ENCODE measurements around the gene HNRNPF. TPM values are rescaled to one million over a fixed set of nuclear protein-coding genes. Genes with fewer than 3 reads are reported as not detected.

The HNRNPF gene
- polyA plus RNA-seq, 2 of the 4 experiments (the other 2 are of a cell fraction) = 228 to 271 TPM

GRCh38 chr10:43436291-43437140 is 27.5 kb upstream of the HNRNPF start, which contains the start of gene ZNF487 (continued):
- no peak; the same call in 1 of the 2 replicates for TF ChIP-seq MYC (IDR thresholded peaks at IDR 0.05; ENCODE audit: borderline replicate concordance, low read length)
- no peak for TF ChIP-seq EP300 (IDR thresholded peaks at IDR 0.05)
- no peak for TF ChIP-seq JUNB (IDR thresholded peaks at IDR 0.05)
- 0 out of 2 replicates have a peak, but pooled peaks have one; percentile 14 for TF ChIP-seq HOXA7 (CRISPR knock-in tag; IDR thresholded peaks at IDR 0.05)
- no peak for TF ChIP-seq POLR2AphosphoS2 (conservative IDR thresholded peaks at IDR 0.05; ENCODE audit: low read length)
- no peak for TF ChIP-seq NR3C1 (IDR thresholded peaks at IDR 0.05)
- no peak for TF ChIP-seq HEYL (CRISPR knock-in tag; IDR thresholded peaks at IDR 0.05)
- no peak for TF ChIP-seq FOXS1 (CRISPR knock-in tag; IDR thresholded peaks at IDR 0.05)
- no peak for TF ChIP-seq USF2 (IDR thresholded peaks at IDR 0.05)
- TF ChIP-seq FOSL2 (IDR thresholded peaks at IDR 0.05) = no peak
- TF ChIP-seq FOSL2 (CRISPR knock-in tag; IDR thresholded peaks at IDR 0.05) = no peak
- TF ChIP-seq HOXB13 (CRISPR knock-in tag; IDR thresholded peaks at IDR 0.05; ENCODE audit: low read depth) = no peak
- TF ChIP-seq HOXB5 (CRISPR knock-in tag; IDR thresholded peaks at IDR 0.05) = 0 out of 2 replicates have a peak, but pooled peaks have one; percentile 23
- TF ChIP-seq MAZ (IDR thresholded peaks at IDR 0.05; ENCODE audit: borderline replicate concordance, low read depth, low read length) = no peak
- TF ChIP-seq KDM5A (IDR thresholded peaks at IDR 0.05) = no peak
- TF ChIP-seq CHD4 (IDR thresholded peaks at IDR 0.05; ENCODE audit: borderline replicate concordance) = no peak
- TF ChIP-seq PBX3 (IDR thresholded peaks at IDR 0.05) = peak; percentile 49; the same call in 1 of the 2 replicates
- TF ChIP-seq MAFK (IDR thresholded peaks at IDR 0.05; ENCODE audit: partially characterized antibody) = no peak
- TF ChIP-seq HDAC2 (IDR thresholded peaks at IDR 0.05) = no peak
- TF ChIP-seq NFE2L2 (conservative IDR thresholded peaks at IDR 0.05; ENCODE audit: low read length) = no peak
- TF ChIP-seq HMGXB4 (CRISPR knock-in tag; IDR thresholded peaks at IDR 0.05; ENCODE audit: borderline replicate concordance) = 0 out of 2 replicates have a peak, but pooled peaks have one; percentile 45
- no peak for TF ChIP-seq ATOH8 (CRISPR knock-in tag; IDR thresholded peaks at IDR 0.05; ENCODE audit: low read depth)
- no peak for TF ChIP-seq ZSCAN20 (CRISPR knock-in tag; IDR thresholded peaks at IDR 0.05)
- TF ChIP-seq CHD2 (IDR thresholded peaks at IDR 0.05; ENCODE audit: low read length, partially characterized antibody) = no peak
- no peak for TF ChIP-seq ZFP36 (IDR thresholded peaks at IDR 0.05; ENCODE audit: borderline replicate concordance, partially characterized antibody)
- no peak for TF ChIP-seq EHF (CRISPR knock-in tag; IDR thresholded peaks at IDR 0.05)
- TF ChIP-seq BHLHE40 (IDR thresholded peaks at IDR 0.05; ENCODE audit: low read depth, low read length) = no peak

Data from A549 (cell line).